Measurements from ENCODE around the gene GDF10.

DNA sequence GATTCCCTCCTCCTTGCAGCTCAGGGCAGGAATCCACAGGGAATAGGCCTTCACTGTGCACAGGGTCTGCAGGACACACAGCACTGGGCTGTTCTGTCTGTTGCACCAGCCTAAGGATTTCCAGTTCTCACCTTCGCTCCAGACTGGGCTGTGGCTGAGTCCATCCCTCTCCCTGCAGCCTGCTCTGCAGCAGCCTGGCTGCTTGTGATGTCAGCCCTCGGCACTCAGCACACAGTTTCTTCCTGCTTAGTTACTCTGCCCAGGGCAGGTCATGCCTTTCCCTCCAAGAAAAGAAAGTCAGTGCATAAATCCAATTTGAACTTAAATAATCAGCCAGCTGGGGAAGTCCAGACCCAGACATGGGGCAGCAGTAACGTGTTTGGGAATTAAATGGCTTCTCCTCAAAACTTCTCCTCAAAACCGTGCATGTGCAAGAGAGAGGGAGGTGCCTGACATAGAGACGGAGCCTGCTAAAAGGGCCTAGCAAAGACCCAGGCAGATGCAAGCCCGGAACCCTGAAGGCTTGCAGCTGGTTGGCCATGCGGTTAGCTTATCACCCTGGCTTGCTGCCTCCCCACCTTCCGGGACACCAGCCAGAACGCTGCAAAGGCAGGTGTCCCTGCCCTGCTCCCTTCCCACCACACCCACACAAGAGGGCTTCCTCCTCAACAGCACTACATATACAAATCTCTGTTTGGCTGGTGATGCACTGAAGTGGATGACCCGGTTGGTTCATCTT, 11.4 kb downstream of the GDF10 start:
- no peak for TF ChIP-seq POLR2A (IDR thresholded peaks at IDR 0.05)
- TF ChIP-seq, protein P1, sequence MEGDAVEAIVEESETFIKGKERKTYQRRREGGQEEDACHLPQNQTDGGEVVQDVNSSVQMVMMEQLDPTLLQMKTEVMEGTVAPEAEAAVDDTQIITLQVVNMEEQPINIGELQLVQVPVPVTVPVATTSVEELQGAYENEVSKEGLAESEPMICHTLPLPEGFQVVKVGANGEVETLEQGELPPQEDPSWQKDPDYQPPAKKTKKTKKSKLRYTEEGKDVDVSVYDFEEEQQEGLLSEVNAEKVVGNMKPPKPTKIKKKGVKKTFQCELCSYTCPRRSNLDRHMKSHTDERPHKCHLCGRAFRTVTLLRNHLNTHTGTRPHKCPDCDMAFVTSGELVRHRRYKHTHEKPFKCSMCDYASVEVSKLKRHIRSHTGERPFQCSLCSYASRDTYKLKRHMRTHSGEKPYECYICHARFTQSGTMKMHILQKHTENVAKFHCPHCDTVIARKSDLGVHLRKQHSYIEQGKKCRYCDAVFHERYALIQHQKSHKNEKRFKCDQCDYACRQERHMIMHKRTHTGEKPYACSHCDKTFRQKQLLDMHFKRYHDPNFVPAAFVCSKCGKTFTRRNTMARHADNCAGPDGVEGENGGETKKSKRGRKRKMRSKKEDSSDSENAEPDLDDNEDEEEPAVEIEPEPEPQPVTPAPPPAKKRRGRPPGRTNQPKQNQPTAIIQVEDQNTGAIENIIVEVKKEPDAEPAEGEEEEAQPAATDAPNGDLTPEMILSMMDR (IDR thresholded peaks at IDR 0.05) = no peak

Data from vagina (tissue), 2 donors.